GM13977 (cell line): ENCODE results near the gene ANGPTL8.

Source experiments
- DNase-seq: peaks from one replicate; pipeline ENCODE4 v3.0.0; 2012; ENCODE audit warnings: low spot score
- in situ Hi-C: fragments of 300-500 bp; cut with MboI; formaldehyde crosslinking; loops from one replicate; pipeline ENCODE4 v1.12.0; 2022; ENCODE audit warnings: low sequenced_read_pairs, low pct_unique_long_range_greater_than_20kb, mixed read lengths, inconsistent platforms; ENCODE audit not compliant: unreplicated experiment
- TF ChIP-seq, protein P1 (sequence below): IDR thresholded peaks from 2 replicates; pipeline ENCODE4 v1.5.1; 2012; ENCODE audit warnings: mild to moderate bottlenecking, control low read depth; ENCODE audit not compliant: insufficient read depth; ENCODE audit errors: extremely low read depth, missing control alignments

Gene ANGPTL8

DNA sequence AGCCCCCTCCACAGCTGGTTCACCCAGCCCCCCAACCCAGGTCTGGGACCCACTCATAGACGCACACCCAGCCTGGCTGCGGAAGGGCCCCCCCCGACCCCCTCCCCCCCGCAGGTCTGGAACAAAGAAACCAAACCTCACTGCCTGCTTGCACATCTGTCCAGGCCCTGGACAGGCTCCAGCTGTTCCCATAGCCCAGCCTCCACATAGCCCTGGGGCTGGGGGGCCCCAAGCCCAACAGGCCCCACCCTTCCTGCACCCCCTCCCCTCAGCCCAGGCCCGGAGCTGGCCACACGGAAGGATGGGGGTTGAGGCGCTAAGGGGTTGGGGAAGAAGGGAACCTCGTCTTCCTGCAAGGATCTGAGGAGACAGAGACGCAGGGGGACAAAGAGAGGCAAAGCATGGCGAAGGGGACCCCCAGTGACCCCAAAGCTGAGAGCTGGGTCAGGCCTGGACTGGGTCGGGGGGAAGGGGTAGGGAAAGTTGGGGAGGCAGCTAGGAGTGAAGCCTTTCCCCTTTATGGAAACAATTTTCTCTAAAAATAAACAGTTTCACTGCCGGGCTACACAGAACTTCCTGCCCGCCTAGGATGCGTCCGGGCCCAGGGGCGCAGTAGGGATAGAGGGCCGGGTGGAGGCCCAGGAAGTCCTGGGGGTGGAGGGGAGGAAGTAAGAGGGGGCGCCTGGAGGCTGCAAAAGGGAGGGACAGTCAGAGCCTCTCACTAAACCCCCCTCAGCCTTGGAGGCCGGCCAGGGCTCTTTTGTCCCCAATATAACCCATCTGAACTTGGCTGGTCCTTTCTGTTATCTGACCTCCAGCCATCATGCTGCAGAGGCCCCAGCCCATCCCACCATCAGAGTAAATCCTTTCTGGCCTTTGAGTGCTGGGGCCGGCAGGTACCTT lies 44.5 kb upstream of the ANGPTL8 start:
- TF ChIP-seq, protein P1, sequence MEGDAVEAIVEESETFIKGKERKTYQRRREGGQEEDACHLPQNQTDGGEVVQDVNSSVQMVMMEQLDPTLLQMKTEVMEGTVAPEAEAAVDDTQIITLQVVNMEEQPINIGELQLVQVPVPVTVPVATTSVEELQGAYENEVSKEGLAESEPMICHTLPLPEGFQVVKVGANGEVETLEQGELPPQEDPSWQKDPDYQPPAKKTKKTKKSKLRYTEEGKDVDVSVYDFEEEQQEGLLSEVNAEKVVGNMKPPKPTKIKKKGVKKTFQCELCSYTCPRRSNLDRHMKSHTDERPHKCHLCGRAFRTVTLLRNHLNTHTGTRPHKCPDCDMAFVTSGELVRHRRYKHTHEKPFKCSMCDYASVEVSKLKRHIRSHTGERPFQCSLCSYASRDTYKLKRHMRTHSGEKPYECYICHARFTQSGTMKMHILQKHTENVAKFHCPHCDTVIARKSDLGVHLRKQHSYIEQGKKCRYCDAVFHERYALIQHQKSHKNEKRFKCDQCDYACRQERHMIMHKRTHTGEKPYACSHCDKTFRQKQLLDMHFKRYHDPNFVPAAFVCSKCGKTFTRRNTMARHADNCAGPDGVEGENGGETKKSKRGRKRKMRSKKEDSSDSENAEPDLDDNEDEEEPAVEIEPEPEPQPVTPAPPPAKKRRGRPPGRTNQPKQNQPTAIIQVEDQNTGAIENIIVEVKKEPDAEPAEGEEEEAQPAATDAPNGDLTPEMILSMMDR: no peak
- DNase-seq: no peak
- in situ Hi-C loops: no loop called here

DNA sequence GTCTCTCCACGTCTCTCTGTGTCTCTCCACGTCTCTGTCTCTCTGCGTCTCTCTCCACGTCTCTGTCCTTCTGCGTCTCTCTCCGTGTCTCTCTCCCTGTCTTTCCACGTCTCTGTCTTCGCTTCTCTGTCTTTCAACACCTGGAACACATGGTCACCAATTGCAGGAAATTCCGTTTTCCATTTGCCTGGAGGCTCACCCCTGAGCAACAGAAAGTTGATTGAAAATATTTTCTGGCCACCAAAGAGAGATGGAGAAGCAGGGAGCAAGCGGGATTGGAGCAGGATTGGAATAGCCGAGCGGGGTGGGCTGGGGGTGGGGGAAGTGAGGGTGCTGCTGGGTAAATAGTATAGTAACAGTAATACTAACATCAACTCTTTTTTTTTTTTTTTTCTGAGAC lies 43.7 kb upstream of the ANGPTL8 start:
- TF ChIP-seq, protein P1: no peak
- in situ Hi-C loops: no loop called here
- DNase-seq: no peak

DNA sequence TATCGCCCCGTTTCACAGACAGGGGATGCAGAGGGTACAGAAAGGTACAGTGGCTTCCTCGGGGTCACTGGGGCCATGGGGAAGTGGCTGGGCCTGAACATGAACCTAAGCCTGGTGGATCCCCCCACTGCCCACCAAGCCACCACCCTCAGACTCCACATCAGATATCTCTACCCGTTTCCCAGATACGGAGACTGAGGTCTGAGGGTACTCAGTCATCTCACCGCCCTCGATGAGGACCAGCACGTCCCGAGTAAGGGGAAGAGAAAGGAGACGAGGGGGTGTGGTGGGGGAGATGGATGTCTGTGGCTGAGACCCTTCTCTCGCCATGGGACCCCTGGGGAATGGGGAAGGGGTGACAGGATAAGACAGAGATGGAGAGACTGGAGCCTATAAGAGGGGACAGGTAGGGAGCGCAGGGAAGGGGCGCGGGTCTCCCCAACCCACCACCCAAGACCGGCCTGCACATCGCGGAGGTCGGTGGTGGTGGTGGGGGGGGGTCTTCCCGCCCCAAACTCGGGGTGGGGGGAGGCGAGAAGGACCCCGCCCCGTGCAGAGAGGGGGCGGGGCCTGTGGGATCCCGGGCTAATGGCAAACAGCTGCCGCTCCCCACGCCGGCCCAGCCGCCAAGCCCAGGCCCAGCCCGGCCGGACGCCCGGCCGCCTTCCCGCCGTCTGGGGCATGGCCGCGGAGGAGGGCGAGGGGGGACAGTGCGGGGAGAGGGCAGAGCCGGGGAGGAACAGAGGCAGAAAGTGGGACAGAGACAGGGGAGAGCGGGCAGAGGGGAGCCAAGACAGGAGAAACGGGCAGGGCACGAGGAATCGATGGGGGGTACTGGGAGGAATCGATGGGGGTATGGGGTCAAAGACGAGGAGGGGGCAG lies 42.8 kb upstream of the ANGPTL8 start:
- in situ Hi-C loops: no loop called here
- DNase-seq: peak; percentile 59
- TF ChIP-seq, protein P1: no peak

DNA sequence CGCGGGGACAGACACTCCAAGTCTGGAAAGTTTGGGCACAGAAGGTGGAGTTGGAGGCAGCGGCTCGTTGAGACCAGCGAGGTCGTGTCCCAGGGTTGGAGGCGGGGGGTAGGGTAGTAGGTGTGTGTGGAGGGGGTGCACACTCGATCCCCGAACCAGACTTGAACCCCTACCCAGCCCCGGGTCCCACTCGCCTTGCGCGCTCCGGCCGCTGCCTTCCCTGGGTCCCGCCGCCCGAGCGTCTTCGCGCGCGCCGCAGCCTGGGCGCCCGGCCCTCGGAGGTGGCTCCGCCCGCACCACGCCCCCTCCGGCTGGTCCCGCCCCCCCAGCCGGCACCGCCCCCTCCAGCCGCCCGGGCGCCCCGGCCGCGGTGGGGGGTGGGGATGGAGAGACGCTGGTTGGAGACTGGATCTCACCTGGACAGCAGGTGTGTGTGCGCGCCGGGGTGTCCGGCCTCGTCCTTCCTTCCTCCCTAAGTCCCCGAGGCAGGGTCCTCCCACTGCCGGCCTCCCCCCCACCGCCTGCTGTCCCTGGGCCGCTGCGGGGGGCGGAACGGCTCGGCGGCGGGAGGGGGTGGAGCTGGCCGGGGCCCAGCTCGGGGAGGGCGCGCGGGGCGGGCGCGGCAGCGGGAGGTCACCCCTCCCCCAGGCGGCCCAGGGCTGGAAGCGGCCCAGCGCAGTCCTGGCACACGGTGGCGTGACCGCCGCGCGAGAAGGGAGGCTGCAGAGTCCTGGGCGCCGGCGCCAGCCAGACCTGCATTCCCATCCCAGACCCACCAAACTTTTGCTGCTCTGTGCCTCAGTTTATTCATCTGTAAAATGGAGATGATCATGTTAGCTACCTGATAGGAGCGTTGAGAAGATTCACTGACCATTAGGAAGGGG lies 41.9 kb upstream of the ANGPTL8 start, which contains the start of gene KANK2:
Gene KANK2, minus strand, starts transcription at position 255 of the 884 bp plus-strand sequence. CDS start 3,034 bp downstream, outside the sequence.
- in situ Hi-C loops: no loop called here
- TF ChIP-seq, protein P1: peak; percentile 11
- DNase-seq: peak; percentile 99

DNA sequence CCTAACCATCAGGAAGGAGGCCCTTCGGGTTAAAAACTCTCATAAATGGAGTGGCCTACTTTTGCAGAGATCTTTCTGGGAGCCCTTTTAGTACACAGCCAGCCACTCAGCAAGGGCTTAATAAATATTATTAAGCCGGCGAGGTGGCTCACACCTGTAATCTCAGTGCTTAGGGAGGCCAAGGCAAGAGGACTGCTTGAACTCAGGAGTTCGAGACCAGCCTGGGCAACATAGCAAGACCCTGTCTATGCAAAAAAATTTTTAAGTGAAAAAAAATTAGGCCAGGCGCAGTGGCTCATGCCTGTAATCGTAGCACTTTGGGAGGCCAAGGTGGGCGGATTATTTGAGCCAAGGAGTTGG lies 41.3 kb upstream of the ANGPTL8 start:
- in situ Hi-C loops: no loop called here
- TF ChIP-seq, protein P1: no peak

More for the DNA sequence above, 41.3 kb upstream of the ANGPTL8 start:
- DNase-seq: no peak
